GM19328 (cell line): ENCODE results near the gene C10orf120.

Experiments
- ATAC-seq: cut with Tn5 transposase; IDR thresholded peaks from one replicate; pipeline ENCODE4 v1.9.1; 2021; ENCODE audit warnings: mild to moderate bottlenecking, moderate library complexity; ENCODE audit not compliant: unreplicated experiment

C10orf120 gene

GRCh38 chr10:122662231-122662630 lies 37.4 kb downstream of the C10orf120 start:
- no peak for ATAC-seq

- ATAC-seq, result no peak
Observed at GRCh38 chr10:122660696-122661095, 39.0 kb downstream of the C10orf120 start.

- ATAC-seq, result no peak
Observed at GRCh38 chr10:122659651-122660050, 40.0 kb downstream of the C10orf120 start.

GRCh38 chr10:122659126-122659525 lies 40.5 kb downstream of the C10orf120 start:
- no peak for ATAC-seq

- no peak for ATAC-seq
Observed at GRCh38 chr10:122658356-122659049, 41.1 kb downstream of the C10orf120 start.

GRCh38 chr10:122657729-122658128 lies 41.9 kb downstream of the C10orf120 start:
- ATAC-seq, result no peak

- no peak for ATAC-seq
Observed at GRCh38 chr10:122657255-122657654, 42.4 kb downstream of the C10orf120 start.

- no peak for ATAC-seq
Observed at GRCh38 chr10:122656741-122657140, 42.9 kb downstream of the C10orf120 start.

- ATAC-seq, result no peak
Observed at GRCh38 chr10:122656308-122656705, 43.3 kb downstream of the C10orf120 start.

GRCh38 chr10:122655524-122656307 lies 43.9 kb downstream of the C10orf120 start:
- ATAC-seq, result no peak

GRCh38 chr10:122650331-122650730 lies 49.3 kb downstream of the C10orf120 start:
- ATAC-seq, result no peak

GRCh38 chr10:122649903-122650302 lies 49.7 kb downstream of the C10orf120 start:
- ATAC-seq, result no peak

GRCh38 chr10:122648599-122649428 lies 50.8 kb downstream of the C10orf120 start:
- no peak for ATAC-seq
